ENCODE data around the gene MIEN1.

DNA sequence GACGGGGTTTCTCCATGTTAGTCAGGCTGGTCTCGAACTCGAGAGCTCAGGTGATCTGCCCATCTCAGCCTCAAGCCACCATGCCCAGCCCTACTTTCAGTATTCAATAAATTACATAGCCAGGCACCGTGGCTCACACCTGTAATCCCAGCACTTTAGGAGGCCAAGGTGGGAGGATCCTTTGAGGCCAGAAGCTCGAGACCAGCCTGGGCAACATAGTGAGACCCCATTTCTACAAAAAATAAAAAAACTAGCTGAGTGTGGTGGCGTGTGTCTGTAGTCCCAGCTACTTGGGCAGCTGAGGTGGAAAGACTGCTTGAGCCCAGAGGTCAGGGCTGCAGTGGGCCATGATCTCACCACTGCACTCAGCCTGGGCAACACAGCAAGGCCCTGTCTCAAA lies 8.2 kb downstream of the MIEN1 start:
- TF ChIP-seq, protein P1, sequence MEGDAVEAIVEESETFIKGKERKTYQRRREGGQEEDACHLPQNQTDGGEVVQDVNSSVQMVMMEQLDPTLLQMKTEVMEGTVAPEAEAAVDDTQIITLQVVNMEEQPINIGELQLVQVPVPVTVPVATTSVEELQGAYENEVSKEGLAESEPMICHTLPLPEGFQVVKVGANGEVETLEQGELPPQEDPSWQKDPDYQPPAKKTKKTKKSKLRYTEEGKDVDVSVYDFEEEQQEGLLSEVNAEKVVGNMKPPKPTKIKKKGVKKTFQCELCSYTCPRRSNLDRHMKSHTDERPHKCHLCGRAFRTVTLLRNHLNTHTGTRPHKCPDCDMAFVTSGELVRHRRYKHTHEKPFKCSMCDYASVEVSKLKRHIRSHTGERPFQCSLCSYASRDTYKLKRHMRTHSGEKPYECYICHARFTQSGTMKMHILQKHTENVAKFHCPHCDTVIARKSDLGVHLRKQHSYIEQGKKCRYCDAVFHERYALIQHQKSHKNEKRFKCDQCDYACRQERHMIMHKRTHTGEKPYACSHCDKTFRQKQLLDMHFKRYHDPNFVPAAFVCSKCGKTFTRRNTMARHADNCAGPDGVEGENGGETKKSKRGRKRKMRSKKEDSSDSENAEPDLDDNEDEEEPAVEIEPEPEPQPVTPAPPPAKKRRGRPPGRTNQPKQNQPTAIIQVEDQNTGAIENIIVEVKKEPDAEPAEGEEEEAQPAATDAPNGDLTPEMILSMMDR (IDR thresholded peaks at IDR 0.05) = no peak
- no peak for TF ChIP-seq POLR2A (IDR thresholded peaks at IDR 0.05)

All from prostate gland (tissue), 2 donors.